ENCODE data around the gene NMNAT2. TPM values are rescaled to one million over a fixed set of nuclear protein-coding genes. Genes with fewer than 3 reads are reported as not detected.
"Not testable (repeated sequence)": the region's sequence is repeated elsewhere in the genome, so short reads cannot be mapped to it uniquely, and the experiment has no call there.

Gene NMNAT2
- total RNA-seq, 1 experiment from 2014 or later: not detected

DNA sequence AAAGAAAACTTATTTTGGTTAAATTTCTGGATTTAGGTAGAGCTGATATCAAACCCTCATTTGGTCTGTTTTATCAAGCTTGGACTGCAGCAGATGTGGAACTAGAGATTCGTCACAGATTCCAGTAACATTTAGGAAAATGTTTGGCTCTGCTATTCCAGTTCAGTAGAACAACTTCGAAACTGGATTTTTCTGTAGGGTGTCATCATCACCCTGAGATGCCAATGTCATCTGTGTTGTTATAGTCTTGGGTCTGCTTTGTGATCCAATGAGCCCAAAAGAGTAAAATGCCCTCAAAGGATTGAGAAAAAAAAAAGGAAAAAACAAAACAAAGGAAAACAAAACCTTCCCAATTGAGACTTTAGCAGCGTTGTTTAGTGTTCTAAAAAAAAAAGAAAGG lies 176.7 kb downstream of the NMNAT2 start (continued):
- TF ChIP-seq, protein P1, sequence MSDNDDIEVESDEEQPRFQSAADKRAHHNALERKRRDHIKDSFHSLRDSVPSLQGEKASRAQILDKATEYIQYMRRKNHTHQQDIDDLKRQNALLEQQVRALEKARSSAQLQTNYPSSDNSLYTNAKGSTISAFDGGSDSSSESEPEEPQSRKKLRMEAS (IDR thresholded peaks at IDR 0.05): no peak
- TF ChIP-seq, protein P2, sequence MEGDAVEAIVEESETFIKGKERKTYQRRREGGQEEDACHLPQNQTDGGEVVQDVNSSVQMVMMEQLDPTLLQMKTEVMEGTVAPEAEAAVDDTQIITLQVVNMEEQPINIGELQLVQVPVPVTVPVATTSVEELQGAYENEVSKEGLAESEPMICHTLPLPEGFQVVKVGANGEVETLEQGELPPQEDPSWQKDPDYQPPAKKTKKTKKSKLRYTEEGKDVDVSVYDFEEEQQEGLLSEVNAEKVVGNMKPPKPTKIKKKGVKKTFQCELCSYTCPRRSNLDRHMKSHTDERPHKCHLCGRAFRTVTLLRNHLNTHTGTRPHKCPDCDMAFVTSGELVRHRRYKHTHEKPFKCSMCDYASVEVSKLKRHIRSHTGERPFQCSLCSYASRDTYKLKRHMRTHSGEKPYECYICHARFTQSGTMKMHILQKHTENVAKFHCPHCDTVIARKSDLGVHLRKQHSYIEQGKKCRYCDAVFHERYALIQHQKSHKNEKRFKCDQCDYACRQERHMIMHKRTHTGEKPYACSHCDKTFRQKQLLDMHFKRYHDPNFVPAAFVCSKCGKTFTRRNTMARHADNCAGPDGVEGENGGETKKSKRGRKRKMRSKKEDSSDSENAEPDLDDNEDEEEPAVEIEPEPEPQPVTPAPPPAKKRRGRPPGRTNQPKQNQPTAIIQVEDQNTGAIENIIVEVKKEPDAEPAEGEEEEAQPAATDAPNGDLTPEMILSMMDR (IDR thresholded peaks at IDR 0.05 in 2 of 3, conservative IDR thresholded peaks at IDR 0.05 in 1 of 3; ENCODE audit: borderline replicate concordance in 1 of 3, insufficient read depth in 1 of 3, low read depth in 2 of 3, low read length in 2 of 3): no peak
- TF ChIP-seq SRF (IDR thresholded peaks at IDR 0.05; ENCODE audit: low read depth) (no peak), TCF7L2 (IDR thresholded peaks at IDR 0.05; ENCODE audit: borderline replicate concordance, extremely low read depth, insufficient read depth, insufficient read length) (no peak), CEBPB (IDR thresholded peaks at IDR 0.05; ENCODE audit: low read depth) (no peak), POLR2AphosphoS5 (IDR thresholded peaks at IDR 0.05; ENCODE audit: low read depth, low read length) (no peak), RAD21 (IDR thresholded peaks at IDR 0.05; ENCODE audit: low read depth) (no peak), ELF1 (IDR thresholded peaks at IDR 0.05; ENCODE audit: borderline replicate concordance, low read depth) (no peak)

DNA sequence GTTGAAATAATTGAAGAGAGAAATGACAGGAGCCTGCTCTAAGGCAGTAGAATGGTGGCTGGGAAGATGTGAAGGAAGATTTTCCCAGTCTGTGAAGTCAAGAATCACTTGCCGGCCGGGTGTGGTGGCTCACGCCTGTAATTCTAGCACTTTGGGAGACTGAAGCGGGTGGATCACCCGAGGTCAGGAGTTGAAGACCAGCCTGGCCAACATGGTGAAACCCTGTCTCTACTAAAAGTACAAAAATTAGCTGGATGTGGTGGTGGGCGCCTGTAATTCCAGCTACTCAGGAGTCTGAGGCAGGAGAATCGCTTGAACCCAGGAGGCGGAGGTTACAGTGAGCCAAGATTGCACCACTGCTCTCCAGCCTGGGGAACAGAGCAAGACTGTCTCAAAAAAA lies 177.3 kb downstream of the NMNAT2 start:
- H3K4me2 ChIP-seq (ENCODE audit: low read length); H3K9me2 ChIP-seq (ENCODE audit: insufficient read depth); H3K4me1 ChIP-seq (ENCODE audit: control insufficient read depth in 1 of 2, insufficient read depth in 2 of 2, low read length in 2 of 2); H3K9ac ChIP-seq (ENCODE audit: low read length); H4K20me1 ChIP-seq (ENCODE audit: insufficient read depth); H3K9me3 ChIP-seq (ENCODE audit: control insufficient read depth in 1 of 2, insufficient read depth in 1 of 2, low read depth in 1 of 2, low read length in 2 of 2); intact Hi-C loops (cut with micrococcal nuclease); H3K27ac ChIP-seq (ENCODE audit: low read depth, low read length); POLR2A ChIA-PET; H3K36me3 ChIP-seq (ENCODE audit: control insufficient read depth in 1 of 2, insufficient read depth in 2 of 2, low read length in 2 of 2); CTCF ChIA-PET; ATAC-seq; BruUV-seq (replicated peaks); H3K4me3 ChIP-seq (replicated peaks in 1 of 2; ENCODE audit: low read depth in 1 of 2, low read length in 2 of 2); RAD21 ChIA-PET (ENCODE audit: low non-redundant PET in 1 of 2, low total read pairs in 2 of 2, uncharacterized antibody in 2 of 2, unreplicated experiment in 2 of 2); H3K79me2 ChIP-seq (ENCODE audit: insufficient read depth, low read length); H3K27me3 ChIP-seq (ENCODE audit: insufficient read depth, low read length); H2AFZ ChIP-seq (ENCODE audit: low read depth, low read length, poor library complexity, severe bottlenecking); DNase-seq (ENCODE audit: low read depth, low spot score): not testable (repeated sequence)

Data from HCT116 (cell line).